MV-4-11 (cell line): Measurements from ENCODE around the gene SMIM3.
"Not testable (repeated sequence)": the region's sequence is repeated elsewhere in the genome, so short reads cannot be mapped to it uniquely, and the experiment has no call there.

Experiments used
- DNase-seq: peaks from one replicate; lab custom pipeline; 2025; lab: John Stamatoyannopoulos, UW

SMIM3 gene, protein sequence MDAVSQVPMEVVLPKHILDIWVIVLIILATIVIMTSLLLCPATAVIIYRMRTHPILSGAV

DNA sequence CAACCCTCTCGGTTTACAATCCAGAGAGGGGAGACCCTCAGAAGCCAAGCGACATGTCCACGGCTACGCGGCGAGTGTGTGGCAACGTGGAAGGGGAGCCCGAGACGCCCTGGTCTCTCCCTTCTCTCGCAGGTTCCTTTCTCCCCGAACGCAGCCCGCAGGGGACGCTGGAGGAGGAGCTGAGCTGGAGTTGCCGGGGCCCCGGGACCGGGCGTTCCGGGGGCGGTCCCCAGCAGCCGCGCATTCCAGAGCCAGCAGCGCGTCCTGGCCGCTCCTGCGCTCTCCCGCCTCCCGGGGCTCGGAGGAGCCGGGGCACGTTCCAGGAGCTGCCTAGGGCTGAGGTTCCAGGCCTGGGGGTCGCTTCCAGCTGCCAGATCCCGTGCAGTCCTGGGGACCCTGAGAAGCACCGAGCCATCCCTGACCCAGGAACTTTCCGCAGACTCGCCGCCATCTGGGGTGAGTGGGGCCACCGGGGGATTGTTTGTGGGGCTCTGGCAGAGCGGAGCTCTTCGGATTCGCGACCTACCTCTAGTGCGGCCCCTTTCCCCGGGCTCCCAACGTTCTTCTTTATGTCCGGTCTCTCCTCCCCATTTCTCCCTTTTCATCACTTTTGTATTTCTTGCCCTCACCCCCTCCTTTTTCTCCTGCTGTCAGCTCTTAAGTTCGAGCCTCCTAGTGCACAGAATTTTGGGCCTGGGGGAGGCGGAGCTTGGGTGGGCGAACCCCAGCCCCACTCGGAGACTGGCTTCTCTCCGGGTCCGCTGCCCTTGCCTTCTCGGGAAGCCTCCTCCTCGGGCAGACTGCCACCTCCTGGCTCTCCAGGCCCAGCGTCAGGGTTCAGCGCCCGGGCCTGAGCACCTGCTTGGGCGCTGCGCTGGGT is at the start of gene SMIM3:
Gene SMIM3, plus strand, starts transcription at position 241 of the 880 bp plus-strand sequence. CDS start 16,684 bp downstream, outside the sequence.
- peak; percentile 48 for DNase-seq

DNA sequence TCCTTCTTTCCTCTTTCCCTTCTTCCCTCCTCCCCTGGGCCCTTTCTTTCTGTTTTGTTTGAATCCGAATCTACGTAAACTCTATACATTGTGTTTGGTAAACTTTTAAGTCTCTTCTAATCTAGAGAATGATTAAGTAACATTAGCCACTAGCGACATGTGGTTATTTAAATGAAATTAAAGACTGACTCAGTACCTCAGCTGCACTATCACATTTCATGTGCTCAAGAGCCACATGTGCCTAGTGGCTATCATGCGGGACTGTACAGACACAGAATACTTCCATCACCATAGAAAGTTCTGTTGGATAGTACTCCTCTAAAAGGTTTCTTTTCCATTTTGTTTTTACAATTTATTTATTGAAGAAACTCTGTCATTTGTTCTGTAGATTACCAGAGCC is 48.7 kb upstream of the SMIM3 start:
- no peak for DNase-seq

DNA sequence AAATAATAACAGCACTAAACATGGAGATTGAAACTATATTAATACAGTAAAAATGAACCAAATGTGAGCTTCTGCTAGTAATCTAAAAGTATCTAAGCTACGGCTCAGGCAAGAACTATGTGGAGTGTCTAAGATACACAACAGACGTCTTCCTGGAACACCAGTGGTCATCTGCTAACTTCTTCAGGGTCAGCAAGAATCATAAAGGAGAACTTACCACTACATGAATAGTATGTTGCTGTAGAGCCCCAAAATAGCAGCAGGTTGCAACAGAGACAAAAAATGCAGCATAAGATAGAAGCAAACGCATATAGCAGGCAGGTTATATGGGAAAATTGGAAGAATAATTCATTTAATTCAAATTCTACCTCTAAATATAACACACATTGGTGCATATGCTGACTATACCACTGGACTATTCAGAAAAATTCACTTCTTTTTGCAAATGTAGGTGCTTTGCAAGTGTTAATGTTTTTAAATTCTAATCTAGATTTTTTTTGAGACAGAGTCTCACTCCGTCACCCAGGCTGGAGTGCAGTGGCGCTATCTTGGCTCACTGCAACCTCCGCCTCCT is 46.8 kb upstream of the SMIM3 start:
- no peak for DNase-seq

DNA sequence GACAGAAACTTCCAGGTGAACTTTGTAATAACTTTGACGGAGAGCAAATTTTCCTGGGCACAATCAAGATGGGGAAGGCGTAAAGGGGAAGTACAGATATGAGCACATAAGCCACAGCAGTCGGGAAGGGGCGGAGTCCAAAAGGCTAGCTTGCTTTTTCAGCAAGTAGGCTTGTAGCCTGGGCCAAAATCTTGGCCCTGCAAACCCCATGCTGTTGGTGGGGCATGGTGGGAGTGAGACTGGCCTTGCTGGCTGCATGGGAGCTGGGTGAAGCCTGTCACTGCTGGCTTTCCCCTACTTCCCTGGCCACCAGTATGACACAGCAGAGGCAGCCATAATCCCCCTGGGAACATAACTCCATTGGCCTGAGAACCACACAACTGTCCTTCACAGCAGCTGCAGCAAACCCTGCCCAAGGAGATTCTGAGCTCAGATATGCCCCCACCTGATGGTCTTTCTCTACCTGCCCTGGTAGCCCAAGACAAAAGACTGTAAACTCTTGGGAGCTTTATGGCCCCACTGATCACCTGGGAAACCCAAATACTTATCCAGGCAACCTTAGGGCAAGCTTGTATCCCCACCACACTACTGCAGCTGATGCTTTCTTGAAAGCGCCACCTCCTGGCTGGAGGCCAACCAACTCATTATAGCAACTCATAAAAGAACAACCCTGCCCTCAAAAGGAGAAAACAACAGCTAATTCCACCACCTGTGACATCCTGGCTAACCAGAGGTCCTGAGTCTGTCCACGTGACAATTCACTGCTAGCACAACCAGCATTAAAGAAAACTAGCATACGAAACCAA is 43.8 kb upstream of the SMIM3 start:
- DNase-seq, result peak; percentile 92

DNA sequence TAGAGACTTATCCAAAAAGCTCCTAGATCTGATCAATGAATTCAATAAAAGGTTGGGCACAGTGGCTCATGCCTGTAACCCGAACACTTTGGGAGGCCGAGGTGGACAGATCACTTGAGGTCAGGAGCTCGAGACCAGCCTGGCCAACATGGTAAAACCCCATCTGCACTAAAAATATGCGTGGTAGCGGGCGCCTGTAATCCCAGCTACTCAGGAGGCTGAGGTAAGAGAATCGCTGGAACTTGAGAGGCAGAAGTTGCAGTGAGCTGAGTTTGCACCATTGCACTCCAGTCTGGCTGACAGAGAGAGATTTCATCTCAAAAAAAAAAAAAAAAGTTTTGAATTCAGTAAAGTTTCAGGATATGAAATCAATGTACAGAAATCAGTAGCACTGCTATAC is 39.7 kb upstream of the SMIM3 start:
- no peak for DNase-seq

DNA sequence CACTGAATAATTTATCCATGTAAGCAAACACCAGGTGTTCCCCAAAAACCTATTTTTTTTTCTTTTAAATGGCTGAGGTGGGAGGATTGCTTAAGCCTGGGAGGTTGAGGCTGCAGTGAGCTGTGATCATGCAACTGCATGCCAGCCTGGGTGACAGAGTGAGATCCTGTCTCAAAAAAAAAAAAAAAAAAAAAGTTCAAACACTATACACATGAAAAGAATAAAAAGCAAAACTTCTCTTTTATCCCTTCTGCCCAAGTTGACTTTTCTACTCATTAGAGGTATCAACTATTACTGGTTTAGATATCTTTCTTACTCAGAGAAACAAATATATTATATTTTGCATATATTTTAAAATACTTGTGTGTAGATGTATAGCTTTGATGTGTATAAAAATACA is 37.6 kb upstream of the SMIM3 start:
- no peak for DNase-seq

DNA sequence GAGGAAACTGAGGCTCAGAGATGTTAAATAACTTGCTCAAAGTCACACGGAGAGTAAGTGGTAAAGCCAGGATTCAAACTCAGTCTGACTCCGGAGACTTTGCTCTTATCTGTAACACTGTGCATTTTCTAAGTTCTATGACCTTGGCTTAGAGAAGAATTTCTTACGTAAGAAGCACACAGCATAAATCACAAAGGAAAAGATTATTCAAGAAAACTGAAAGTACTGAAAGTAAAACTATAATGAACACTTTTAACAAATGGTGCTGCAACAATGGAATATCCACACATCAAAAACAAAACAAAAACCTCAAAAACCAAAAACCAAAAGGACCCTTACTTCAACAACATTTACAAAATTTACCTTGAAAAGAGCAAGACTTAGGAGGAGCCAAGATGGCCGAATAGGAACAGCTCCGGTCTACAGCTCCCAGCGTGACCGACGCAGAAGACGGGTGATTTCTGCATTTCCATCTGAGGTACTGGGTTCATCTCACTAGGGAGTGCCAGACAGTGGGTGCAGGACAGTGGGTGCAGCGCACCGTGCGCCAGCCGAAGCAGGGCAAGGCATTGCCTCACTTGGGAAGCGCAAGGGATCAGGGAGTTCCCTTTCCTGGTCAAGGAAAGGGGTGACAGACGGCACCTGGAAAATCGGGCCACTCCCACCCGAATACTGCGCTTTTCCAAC is 36.0 kb upstream of the SMIM3 start:
- DNase-seq, result not testable (repeated sequence)

DNA sequence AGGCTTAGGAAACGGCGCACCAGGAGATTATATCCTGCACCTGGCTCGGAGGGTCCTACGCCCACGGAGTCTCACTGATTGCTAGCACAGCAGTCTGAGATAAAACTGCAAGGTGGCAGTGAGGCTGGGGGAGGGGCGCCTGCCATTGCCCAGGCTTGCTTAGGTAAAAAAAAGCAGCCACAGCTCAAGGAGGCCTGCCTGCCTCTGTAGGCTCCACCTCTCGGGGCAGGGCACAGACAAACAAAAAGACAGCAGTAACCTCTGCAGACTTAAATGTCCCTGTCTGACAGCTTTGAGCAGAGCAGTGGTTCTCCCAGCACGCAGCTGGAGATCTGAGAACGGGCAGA is 35.4 kb upstream of the SMIM3 start:
- not testable (repeated sequence) for DNase-seq

DNA sequence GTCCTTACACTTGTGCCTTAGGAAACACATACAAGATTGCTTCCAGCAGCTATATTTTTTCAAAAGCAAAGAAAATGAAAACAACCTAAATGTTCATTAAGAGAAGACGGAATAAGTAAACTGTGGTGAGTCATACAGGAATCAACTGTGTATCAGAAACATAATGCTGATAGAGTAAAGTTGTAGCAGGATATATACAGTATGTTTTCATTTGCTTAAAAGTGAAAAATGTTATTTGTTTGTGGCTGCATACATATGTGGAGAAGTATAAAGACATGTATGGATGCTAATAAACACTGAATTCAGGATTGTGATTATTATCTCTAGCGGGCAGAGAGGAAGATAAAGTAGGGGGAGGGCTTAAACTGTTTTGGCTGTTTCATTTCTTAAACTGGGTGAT is 28.1 kb upstream of the SMIM3 start:
- DNase-seq, result no peak

DNA sequence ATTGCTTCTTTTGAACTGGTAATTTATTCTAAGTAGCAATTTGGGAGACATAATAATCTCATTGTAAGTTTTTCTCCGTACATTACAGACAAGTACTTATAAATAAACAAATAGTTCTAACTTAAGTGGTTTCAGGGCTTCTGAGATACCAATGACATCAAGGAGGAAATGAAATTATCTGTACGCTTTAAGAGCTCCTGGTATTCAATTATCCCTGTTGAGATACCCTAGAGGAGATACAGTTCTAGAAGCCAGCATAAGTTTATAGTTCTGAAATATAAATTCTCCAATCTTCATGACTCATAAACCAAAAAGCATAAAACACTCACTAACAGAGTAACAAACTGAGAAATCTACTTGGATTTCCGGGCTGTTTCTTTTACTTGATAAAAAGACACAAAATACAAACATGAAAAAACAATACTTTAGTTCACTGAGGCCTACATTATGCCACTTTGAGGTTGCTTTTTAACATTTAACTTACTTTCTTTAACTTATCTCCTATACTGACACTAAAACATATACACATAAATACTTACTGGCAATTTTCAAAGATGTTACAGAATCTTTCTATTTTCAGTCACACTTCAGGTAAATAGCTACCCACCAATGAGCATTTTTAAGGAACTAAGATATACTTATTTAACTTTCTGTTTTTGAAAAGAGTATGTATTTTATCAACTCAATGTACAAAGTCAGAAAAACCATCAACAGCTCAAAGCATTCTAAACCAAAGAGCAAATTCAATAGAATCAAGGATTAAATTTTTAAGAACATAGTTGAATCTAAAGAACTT is 27.3 kb upstream of the SMIM3 start:
- no peak for DNase-seq

DNA sequence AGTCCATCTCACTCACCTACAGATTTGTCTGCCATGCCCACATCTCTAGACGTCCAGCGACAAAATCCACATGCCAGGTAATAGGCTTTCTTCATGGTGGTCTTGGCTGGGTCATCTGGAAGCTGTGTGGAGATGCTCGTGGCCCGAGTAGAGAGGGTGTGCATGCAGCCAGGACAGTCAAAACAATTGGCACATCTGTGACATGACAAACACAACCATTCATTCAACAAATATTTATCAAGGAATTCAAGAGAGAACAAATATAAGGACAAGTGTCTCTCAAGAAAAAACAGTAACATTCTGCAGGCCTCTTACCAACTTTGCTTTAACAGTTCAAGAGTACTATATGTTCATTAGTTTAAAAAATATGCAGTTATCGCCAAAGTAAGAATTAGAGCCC is 25.1 kb upstream of the SMIM3 start:
- DNase-seq, result no peak

DNA sequence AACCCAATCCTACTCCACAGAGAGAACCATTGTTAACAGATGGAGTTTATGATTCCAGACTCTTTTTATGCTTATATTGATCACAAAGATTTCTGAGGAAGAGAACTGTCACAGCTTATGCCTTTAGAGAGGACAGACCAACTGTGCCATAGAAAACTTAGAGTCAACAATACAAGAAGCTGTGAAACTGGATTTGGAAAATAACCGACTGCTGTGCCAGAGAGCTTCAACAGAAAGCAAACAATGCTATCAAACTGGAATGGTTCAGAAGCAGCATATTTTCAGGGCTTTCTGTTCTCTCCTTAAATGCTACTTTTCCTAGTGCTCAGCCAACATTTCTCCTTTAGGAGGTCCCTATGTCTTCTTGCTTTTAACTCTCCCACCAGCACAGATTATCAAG is 24.7 kb upstream of the SMIM3 start:
- no peak for DNase-seq

DNA sequence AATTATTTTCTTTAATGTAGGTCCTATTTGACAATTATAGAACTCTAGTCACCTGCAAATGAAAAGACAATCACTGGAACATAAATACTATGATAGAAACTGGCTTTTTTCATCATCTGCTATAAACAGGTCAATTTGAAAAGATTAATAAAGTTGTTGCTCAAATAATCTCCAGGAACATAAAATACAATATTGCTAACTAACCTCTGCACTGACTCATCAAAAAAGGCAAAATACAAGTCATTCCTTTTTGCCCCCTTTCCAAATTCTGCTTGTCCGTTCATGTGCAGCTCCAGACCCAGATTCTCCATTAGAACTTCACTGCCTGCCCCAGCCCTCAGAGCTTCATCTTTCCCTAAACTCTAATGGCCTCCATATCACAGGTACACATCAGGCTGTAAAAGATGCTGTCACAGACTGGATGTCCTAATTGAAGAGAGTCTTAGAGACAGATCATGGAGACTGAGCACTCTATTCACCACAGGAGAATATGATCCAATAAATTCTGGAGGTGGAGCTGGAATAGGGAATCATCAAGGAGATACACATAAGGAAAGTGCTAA is 21.4 kb upstream of the SMIM3 start:
- DNase-seq, result no peak

DNA sequence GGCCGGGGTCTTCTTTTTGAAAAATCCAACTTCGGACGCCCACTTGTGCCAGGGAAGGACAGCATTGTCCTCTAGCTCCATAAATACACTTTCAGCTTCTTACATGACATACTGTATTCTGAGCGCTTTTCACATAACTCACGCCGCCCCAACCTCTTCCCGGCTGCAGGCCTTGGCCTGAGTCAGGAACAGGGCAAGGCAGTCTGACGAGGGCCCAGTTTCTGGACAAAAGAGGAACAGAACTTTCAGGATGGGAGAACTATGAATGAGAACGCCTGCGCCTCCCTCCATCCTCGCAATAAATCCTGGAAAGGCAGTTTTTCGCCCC is 20.4 kb upstream of the SMIM3 start:
- DNase-seq, result no peak

DNA sequence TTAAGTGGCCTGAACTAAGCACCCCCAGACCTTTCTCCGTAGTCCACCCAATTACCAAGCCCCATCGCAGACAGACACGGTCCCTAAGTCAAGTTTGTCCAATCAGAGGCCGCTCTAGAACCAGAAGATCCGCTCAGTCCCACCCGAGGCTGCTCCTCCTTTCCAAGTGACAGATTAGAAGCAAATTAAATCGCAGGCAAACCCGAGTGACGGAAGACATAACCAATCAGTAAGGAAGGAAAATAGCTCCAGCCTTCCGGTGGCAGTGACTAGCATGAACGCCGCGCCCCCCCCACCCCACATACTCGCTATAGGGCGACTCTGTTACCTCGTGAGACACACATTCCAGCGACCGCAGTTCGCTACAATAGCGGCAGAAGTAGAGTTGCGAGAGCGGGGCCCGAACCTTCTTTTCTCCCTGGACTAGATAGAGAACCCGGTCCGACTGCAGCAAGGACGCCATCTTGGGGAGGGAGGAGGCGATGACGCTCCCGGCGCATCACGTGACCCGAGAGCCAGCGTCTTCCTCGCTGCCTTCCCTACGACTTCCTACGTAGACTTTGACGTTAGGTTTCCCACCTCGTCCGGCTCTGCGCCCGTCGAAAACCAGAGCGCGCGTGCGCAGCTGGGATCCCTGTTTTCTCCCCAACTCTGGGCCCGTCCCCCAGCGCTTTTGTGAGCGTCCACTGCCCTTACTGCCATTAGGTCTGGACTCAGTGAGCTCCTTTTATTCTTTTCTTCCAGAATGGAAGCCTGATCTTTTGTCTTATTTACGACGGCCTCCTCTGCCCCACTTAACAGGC is 19.8 kb upstream of the SMIM3 start, which contains the start of gene DCTN4:
Gene DCTN4, minus strand, starts transcription at position 487 of the 803 bp plus-strand sequence. Its CDS starts 24 bp downstream, at position 463.
- peak; percentile 98 for DNase-seq

DNA sequence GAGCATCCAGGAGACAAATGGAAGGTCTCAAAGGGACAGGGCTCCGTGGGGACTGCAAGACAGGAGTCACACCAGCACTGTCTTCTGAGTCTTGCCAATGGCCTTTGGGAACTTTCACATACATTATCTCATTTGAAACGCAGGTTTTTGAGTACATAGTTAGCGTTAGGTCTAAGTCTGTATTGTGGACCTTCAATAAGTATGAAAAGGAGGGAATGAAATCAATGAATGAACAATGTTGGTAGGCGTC is 19.3 kb upstream of the SMIM3 start:
- no peak for DNase-seq

DNA sequence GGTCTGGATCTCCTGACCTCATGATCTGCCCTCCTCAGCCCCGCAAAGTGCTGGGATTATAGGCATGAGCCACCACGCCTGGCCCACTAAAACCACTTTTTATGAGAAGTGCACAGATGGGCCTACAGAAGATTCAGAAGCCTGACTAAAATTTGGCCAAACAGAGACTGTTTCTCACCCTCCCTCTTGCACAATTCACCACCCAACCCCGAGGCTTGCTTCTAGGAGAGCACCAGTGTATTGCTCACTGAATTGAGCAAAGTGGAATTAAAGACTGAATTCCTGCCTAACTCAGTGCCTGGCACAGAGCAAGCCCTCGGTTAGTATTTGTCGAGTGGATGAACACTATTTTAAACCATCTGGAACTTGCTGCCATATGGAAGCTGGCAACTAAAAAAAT is 16.3 kb upstream of the SMIM3 start:
- DNase-seq, result peak; percentile 97

DNA sequence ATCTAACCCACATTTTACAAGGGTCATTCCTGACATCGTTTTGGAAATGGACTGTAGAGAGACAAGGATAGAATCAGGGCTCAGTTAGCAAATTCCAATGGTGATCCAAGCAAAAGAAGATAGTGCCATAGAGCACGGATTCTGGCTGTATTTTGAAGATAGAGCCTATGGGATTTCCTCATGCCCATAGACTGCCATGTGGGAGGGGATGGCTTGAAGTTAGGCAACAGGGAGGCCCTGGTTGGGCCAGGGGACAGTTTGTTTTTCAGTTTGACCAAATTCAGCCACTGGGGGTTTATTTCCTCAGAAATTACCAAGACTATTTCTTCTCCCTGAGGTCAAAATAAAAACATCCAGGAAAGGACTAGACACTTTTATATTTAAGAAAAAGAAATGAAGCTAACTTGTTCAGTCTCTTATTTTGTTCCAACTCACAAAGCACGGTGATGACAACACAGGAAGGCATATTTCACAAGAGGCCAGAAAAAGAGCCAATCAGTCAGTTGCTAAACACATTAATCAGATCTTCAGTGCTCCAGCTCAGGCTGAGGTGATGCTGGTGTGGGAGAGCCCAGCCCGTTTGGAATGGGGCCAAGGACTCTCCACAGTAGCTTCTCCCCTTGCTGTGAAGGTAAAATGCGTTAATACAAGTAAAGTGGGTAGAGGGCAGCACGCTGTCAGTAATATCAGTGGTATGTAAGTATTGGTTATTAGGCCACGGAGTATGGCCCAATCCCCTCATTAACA is 15.4 kb upstream of the SMIM3 start:
- DNase-seq, result peak; percentile 98

DNA sequence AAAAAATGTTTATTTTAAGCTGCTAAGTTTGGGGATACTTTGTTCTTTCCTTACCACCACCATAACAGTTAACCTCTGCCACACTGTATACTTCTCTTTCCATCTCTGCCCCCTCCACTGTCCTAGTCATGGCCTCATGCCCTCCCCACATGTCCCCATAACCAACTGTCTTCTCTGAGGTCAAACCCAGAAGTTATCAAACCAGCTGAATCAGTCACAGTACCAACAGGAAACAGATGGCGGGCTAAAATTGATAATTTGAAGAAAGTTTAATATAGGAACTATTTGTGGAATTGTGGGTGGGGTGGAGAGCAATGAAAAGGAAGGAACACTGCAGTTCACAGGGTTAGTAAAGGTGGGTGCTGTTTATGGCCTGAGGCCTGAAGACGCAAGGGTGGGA is 14.0 kb upstream of the SMIM3 start:
- DNase-seq, result peak; percentile 96
